Measurements from ENCODE around the gene MCC.

DNA sequence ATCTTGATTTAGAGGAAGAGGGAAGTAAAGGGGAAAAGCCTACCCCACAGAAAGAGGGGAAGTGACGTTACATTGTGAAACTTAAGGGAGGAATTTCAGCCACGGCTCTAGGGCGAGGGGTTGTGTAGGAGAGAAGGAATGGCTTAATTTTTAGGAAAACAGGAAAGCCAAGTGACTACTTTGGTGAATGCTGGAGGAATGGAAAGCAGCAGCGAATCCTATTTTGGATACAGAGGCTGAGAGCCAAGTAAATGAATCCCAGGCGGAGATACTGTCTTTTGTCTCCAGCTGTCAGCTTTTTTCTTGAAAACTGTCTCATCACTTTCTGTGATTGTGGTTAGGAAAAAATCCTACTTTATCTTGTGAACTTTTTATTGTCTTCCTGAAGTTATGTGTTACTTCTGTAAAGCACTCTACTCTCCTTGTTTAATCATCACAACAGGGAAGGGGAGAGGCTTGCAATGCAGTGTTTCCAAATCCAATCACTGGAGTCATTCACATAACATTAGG, 241.8 kb downstream of the MCC start:
- TF ChIP-seq, protein P1, sequence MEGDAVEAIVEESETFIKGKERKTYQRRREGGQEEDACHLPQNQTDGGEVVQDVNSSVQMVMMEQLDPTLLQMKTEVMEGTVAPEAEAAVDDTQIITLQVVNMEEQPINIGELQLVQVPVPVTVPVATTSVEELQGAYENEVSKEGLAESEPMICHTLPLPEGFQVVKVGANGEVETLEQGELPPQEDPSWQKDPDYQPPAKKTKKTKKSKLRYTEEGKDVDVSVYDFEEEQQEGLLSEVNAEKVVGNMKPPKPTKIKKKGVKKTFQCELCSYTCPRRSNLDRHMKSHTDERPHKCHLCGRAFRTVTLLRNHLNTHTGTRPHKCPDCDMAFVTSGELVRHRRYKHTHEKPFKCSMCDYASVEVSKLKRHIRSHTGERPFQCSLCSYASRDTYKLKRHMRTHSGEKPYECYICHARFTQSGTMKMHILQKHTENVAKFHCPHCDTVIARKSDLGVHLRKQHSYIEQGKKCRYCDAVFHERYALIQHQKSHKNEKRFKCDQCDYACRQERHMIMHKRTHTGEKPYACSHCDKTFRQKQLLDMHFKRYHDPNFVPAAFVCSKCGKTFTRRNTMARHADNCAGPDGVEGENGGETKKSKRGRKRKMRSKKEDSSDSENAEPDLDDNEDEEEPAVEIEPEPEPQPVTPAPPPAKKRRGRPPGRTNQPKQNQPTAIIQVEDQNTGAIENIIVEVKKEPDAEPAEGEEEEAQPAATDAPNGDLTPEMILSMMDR (IDR thresholded peaks at IDR 0.05) = no peak
- TF ChIP-seq EZH2 (IDR thresholded peaks at IDR 0.05) = no peak
